Neural cell (in vitro differentiated cells): Measurements from ENCODE around the gene AK8. TPM values are rescaled to one million over a fixed set of nuclear protein-coding genes. Genes with fewer than 3 reads are reported as not detected.

Experiments used
- H2AFZ ChIP-seq: fragments of 200-600, 300-800 bp; sonication (generic), shearing (Covaris generic); 2 replicates; pipeline ENCODE4 v1.6.0; 2014; ENCODE audit warnings: low read depth, mild to moderate bottlenecking, antibody characterized with exemption, low read length, moderate library complexity
- H3F3A ChIP-seq: fragments of 200-600 bp; shearing (Covaris generic); 2 replicates; pipeline ENCODE4 v1.6.1; 2016; ENCODE audit warnings: mild to moderate bottlenecking, moderate library complexity, mixed read lengths, antibody characterized with exemption, low read length; ENCODE audit not compliant: insufficient read depth, poor library complexity, severe bottlenecking
- H3K27ac ChIP-seq: fragments of 200-600, 300-800 bp; sonication (generic), shearing (Covaris generic); 2 replicates; pipeline ENCODE4 v1.5.1; 2014; ENCODE audit warnings: mild to moderate bottlenecking, low read length, moderate library complexity
- H3K27me3 ChIP-seq: fragments of 300-800, 200-600 bp; sonication (generic), shearing (Covaris generic); 2 replicates; pipeline ENCODE4 v1.6.0; 2014; ENCODE audit warnings: mild to moderate bottlenecking, low read depth, low read length, moderate library complexity; ENCODE audit not compliant: insufficient read depth
- H3K36me3 ChIP-seq: fragments of 300-800, 200-600 bp; sonication (generic), shearing (Covaris generic); 2 replicates; pipeline ENCODE4 v1.5.1; 2014; ENCODE audit warnings: mild to moderate bottlenecking, antibody characterized with exemption, low read length, moderate library complexity; ENCODE audit not compliant: insufficient read depth
- H3K4me2 ChIP-seq: fragments of 300-800, 200-600 bp; sonication (generic), shearing (Covaris generic); 2 replicates; pipeline ENCODE4 v1.6.0; 2014; ENCODE audit warnings: mild to moderate bottlenecking, low read length
- H3K4me3 ChIP-seq: fragments of 300-800, 200-600 bp; sonication (generic), shearing (Covaris generic); 2 replicates; pipeline ENCODE4 v1.5.1; 2014; ENCODE audit warnings: mild to moderate bottlenecking, low read length, moderate library complexity
- H3K79me2 ChIP-seq: fragments of 200-600 bp; shearing (Covaris generic); replicated peaks from 2 replicates; pipeline ENCODE4 v1.6.0; 2014; ENCODE audit warnings: mild to moderate bottlenecking, low read length, moderate library complexity; ENCODE audit not compliant: insufficient read depth
- H3K9ac ChIP-seq: fragments of 300-800, 200-600 bp; sonication (generic), shearing (Covaris generic); 2 replicates; pipeline ENCODE4 v1.6.1; 2016; ENCODE audit warnings: mild to moderate bottlenecking, low read length, mixed read lengths
- H3K9me2 ChIP-seq: fragments of 200-600 bp; shearing (Covaris generic); 2 replicates; pipeline ENCODE4 v1.6.1; 2016; ENCODE audit warnings: mild to moderate bottlenecking, low read length, mixed read lengths; ENCODE audit not compliant: insufficient read depth
- H3K9me3 ChIP-seq: fragments of 200-600, 300-800 bp; sonication (generic), shearing (Covaris generic); 2 replicates; pipeline ENCODE4 v1.6.1; 2016; ENCODE audit warnings: mild to moderate bottlenecking, mixed run types, low read length, moderate library complexity, mixed read lengths
- H4K20me1 ChIP-seq: fragments of 200-600 bp; shearing (Covaris generic); 2 replicates; pipeline ENCODE4 v1.6.1; 2016; ENCODE audit warnings: mild to moderate bottlenecking, mixed run types; ENCODE audit not compliant: insufficient read depth
- EP300 ChIP-seq: fragments of 450-650 bp; conservative IDR thresholded peaks from 2 replicates; pipeline ENCODE4 v1.6.1; 2014; ENCODE audit warnings: antibody characterized with exemption, mild to moderate bottlenecking, moderate library complexity; ENCODE audit not compliant: poor library complexity, severe bottlenecking
- EZH2 ChIP-seq: fragments of 200-600, 300-800 bp; shearing (Covaris generic), sonication (generic); IDR thresholded peaks from 2 replicates; pipeline ENCODE4 v1.6.1; 2014; ENCODE audit warnings: antibody characterized with exemption, low read length, borderline replicate concordance, mild to moderate bottlenecking; ENCODE audit not compliant: insufficient read depth, poor library complexity, severe bottlenecking
- MXI1 ChIP-seq: fragments of 450-650 bp; conservative IDR thresholded peaks from 2 replicates; pipeline ENCODE4 v1.6.1; 2014; ENCODE audit warnings: antibody characterized with exemption, mild to moderate bottlenecking; ENCODE audit not compliant: poor library complexity, severe bottlenecking
- POLR2AphosphoS5 ChIP-seq: IDR thresholded peaks from 2 replicates; pipeline ENCODE4 v1.6.1; 2012
- RAD21 ChIP-seq: fragments of 450-650 bp; conservative IDR thresholded peaks from 2 replicates; pipeline ENCODE4 v1.6.1; 2014; ENCODE audit warnings: antibody characterized with exemption, mild to moderate bottlenecking, moderate library complexity
- REST ChIP-seq: IDR thresholded peaks from 2 replicates; pipeline ENCODE4 v1.6.1; 2012; ENCODE audit warnings: borderline replicate concordance
- SMC3 ChIP-seq: fragments of 450-650 bp; conservative IDR thresholded peaks from 2 replicates; pipeline ENCODE4 v1.6.1; 2014; ENCODE audit warnings: antibody characterized with exemption, mild to moderate bottlenecking, moderate library complexity; ENCODE audit not compliant: poor library complexity
- TAF1 ChIP-seq: IDR thresholded peaks from 2 replicates; pipeline ENCODE4 v1.6.1; 2012; ENCODE audit warnings: low read depth
- polyA plus RNA-seq: library from polyadenylated mRNA; depleted of rRNA; stranded (reverse); fragments of >200 nt; gene quantifications from 2 replicates; pipeline ENCODE4 v1.2.3, GENCODE V29; 2014
- TF ChIP-seq, protein P1 (sequence below): fragments of 450-650 bp; IDR thresholded peaks from 2 replicates; pipeline ENCODE4 v1.5.1; 2014; ENCODE audit warnings: antibody characterized with exemption, mild to moderate bottlenecking, moderate library complexity; ENCODE audit not compliant: poor library complexity, severe bottlenecking

The AK8 gene
- polyA plus RNA-seq, 1 donor from 2014 or later: 0.71 TPM

GRCh38 chr9:132754236-132754635 is 123.8 kb downstream of the AK8 start:
- TF ChIP-seq RAD21 (no peak), SMC3 (no peak), MXI1 (no peak), TAF1 (no peak), POLR2AphosphoS5 (no peak), EZH2 (no peak), REST (no peak), EP300 (no peak)
- TF ChIP-seq, protein P1, sequence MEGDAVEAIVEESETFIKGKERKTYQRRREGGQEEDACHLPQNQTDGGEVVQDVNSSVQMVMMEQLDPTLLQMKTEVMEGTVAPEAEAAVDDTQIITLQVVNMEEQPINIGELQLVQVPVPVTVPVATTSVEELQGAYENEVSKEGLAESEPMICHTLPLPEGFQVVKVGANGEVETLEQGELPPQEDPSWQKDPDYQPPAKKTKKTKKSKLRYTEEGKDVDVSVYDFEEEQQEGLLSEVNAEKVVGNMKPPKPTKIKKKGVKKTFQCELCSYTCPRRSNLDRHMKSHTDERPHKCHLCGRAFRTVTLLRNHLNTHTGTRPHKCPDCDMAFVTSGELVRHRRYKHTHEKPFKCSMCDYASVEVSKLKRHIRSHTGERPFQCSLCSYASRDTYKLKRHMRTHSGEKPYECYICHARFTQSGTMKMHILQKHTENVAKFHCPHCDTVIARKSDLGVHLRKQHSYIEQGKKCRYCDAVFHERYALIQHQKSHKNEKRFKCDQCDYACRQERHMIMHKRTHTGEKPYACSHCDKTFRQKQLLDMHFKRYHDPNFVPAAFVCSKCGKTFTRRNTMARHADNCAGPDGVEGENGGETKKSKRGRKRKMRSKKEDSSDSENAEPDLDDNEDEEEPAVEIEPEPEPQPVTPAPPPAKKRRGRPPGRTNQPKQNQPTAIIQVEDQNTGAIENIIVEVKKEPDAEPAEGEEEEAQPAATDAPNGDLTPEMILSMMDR: no peak
- no peaks in the 10 kb centered on the region for H3F3A ChIP-seq
- H3K27ac ChIP-seq: no peak overlapping the region
- no peaks in the 10 kb centered on the region for H3K27me3 ChIP-seq
- no peaks in the 10 kb centered on the region for H3K79me2 ChIP-seq
- H4K20me1 ChIP-seq: no peaks in the 10 kb centered on the region
- H3K36me3 ChIP-seq: no peaks in the 10 kb centered on the region
- H2AFZ ChIP-seq: no peak overlapping the region
- no peak overlapping the region for H3K9ac ChIP-seq
- H3K9me2 ChIP-seq: no peaks in the 10 kb centered on the region
- H3K9me3 ChIP-seq: no peaks in the 10 kb centered on the region
- no peak overlapping the region for H3K4me3 ChIP-seq
- no peak overlapping the region for H3K4me2 ChIP-seq

GRCh38 chr9:132753593-132753880 is 124.5 kb downstream of the AK8 start:
- Histone ChIP-seq H3K4me3 (no peak overlapping the region), H4K20me1 (no peaks in the 10 kb centered on the region), H3F3A (no peaks in the 10 kb centered on the region), H2AFZ (no peak overlapping the region), H3K9ac (no peak overlapping the region), H3K9me3 (no peaks in the 10 kb centered on the region), H3K9me2 (no peaks in the 10 kb centered on the region), H3K27me3 (no peaks in the 10 kb centered on the region), H3K36me3 (no peaks in the 10 kb centered on the region), H3K27ac (no peak overlapping the region), H3K79me2 (no peaks in the 10 kb centered on the region), H3K4me2 (no peak overlapping the region)
- TF ChIP-seq POLR2AphosphoS5 (no peak), SMC3 (no peak), EP300 (no peak), MXI1 (no peak), RAD21 (no peak), REST (no peak), TAF1 (no peak), EZH2 (no peak)
- TF ChIP-seq, protein P1: no peak
